Right atrium auricular region (tissue), 2 donors: ENCODE measurements around the gene INPP5B. TPM values are rescaled to one million over a fixed set of nuclear protein-coding genes. Genes with fewer than 3 reads are reported as not detected.

Experiments used
- DNase-seq: peaks from one replicate; pipeline ENCODE4 v3.0.0-alpha.2; 2019; ENCODE audit warnings: low spot score
- H3K27ac ChIP-seq, 2 donors: fragments of 200-600 bp; sonication (generic); 1 replicate in 1 of 2; 2 replicates in 1 of 2; pipeline ENCODE4 v1.5.1; 2016 to 2019
- H3K27me3 ChIP-seq, 2 donors: fragments of 200-600 bp; sonication (generic); one replicate each; pipeline versions ENCODE4 v1.5.1 to v1.6.0; 2017 to 2019
- H3K36me3 ChIP-seq: fragments of 200-600 bp; sonication (generic); one replicate; pipeline ENCODE4 v1.5.1; 2016
- H3K4me1 ChIP-seq, 2 donors: fragments of 200-600 bp; sonication (generic); one replicate each; pipeline versions ENCODE4 v1.5.1 to v1.6.0; 2017 to 2019
- H3K4me3 ChIP-seq, 2 donors: fragments of 200-600 bp; sonication (generic); 1 replicate in 1 of 2; 2 replicates in 1 of 2; pipeline ENCODE4 v1.5.1; 2017 to 2019; ENCODE audit warnings: mild to moderate bottlenecking in 1 of 2, moderate library complexity in 1 of 2
- H3K9me3 ChIP-seq, 2 donors: fragments of 200-600 bp; sonication (generic); one replicate each; pipeline ENCODE4 v1.5.1; 2019
- CTCF ChIP-seq, 2 donors: fragments of 200-600 bp; sonication (generic); IDR thresholded peaks; one replicate each; pipeline ENCODE4 v1.5.1; 2019; ENCODE audit warnings: antibody characterized with exemption in 2 of 2
- total RNA-seq, 2 donors: library from RNA; depleted of rRNA; stranded (reverse); fragments of >200 nt; gene quantifications; one replicate each; pipeline ENCODE4 v1.1.0, GENCODE V29; 2016

The INPP5B gene
- total RNA-seq, 2 donors from 2014 or later: 13.2 to 16.7 TPM

GRCh38 chr1:37951041-37951782 is 4.4 kb upstream of the INPP5B start:
- H3K27ac ChIP-seq: no peak overlapping the region
- no peaks in the 10 kb centered on the region for H3K9me3 ChIP-seq
- DNase-seq: no peak
- peaks cover 0 to 10% of the 10 kb centered on the region in 2 donors for H3K4me1 ChIP-seq
- no peaks in the 10 kb centered on the region for H3K27me3 ChIP-seq
- peaks cover under 1% of the 10 kb centered on the region for H3K36me3 ChIP-seq
- no peak for TF ChIP-seq CTCF (IDR thresholded peaks at IDR 0.05)
- H3K4me3 ChIP-seq: no peak overlapping the region

GRCh38 chr1:37949524-37950152 is 2.8 kb upstream of the INPP5B start:
- no peak overlapping the region for H3K4me3 ChIP-seq
- H3K9me3 ChIP-seq: no peaks in the 10 kb centered on the region
- peaks cover 8% of the 10 kb centered on the region for H3K36me3 ChIP-seq
- H3K27ac ChIP-seq: no peak overlapping the region
- no peak for DNase-seq
- peaks cover 0 to 23% of the 10 kb centered on the region in 2 donors for H3K4me1 ChIP-seq
- no peaks in the 10 kb centered on the region for H3K27me3 ChIP-seq
- TF ChIP-seq CTCF (IDR thresholded peaks at IDR 0.05): no peak

- no peak for DNase-seq
- no peak overlapping the region for H3K4me3 ChIP-seq
- no peaks in the 10 kb centered on the region for H3K9me3 ChIP-seq
- H3K36me3 ChIP-seq: peaks cover 16% of the 10 kb centered on the region
- H3K27ac ChIP-seq: no peak overlapping the region
- no peak for TF ChIP-seq CTCF (IDR thresholded peaks at IDR 0.05)
- H3K27me3 ChIP-seq: no peaks in the 10 kb centered on the region
- H3K4me1 ChIP-seq: peaks cover 0 to 23% of the 10 kb centered on the region in 2 donors
Observed at GRCh38 chr1:37948841-37949240, 2.0 kb upstream of the INPP5B start.

- H3K27ac ChIP-seq: no peak overlapping the region
Observed at GRCh38 chr1:37948166-37948565, 1.3 kb upstream of the INPP5B start.

GRCh38 chr1:37947364-37947763 is 511 bp upstream of the INPP5B start:
- Histone ChIP-seq H3K4me3 (peak overlapping the region; percentile 76 to 87), H3K27ac (peak overlapping the region; percentile 96 to 97)

More at GRCh38 chr1:37948166-37948565, 1.3 kb upstream of the INPP5B start:
- H3K36me3 ChIP-seq: peaks cover 23% of the 10 kb centered on the region
- TF ChIP-seq CTCF (IDR thresholded peaks at IDR 0.05): no peak
- H3K9me3 ChIP-seq: no peaks in the 10 kb centered on the region
- H3K27me3 ChIP-seq: no peaks in the 10 kb centered on the region
- DNase-seq: no peak
- H3K4me1 ChIP-seq: peaks cover 0 to 23% of the 10 kb centered on the region in 2 donors
- H3K4me3 ChIP-seq: no peak overlapping the region

More at GRCh38 chr1:37947364-37947763, 511 bp upstream of the INPP5B start:
- H3K9me3 ChIP-seq: no peaks in the 10 kb centered on the region
- peaks cover 29% of the 10 kb centered on the region for H3K36me3 ChIP-seq
- DNase-seq: no peak
- TF ChIP-seq CTCF (IDR thresholded peaks at IDR 0.05): no peak
- H3K27me3 ChIP-seq: no peaks in the 10 kb centered on the region
- peaks cover 0 to 23% of the 10 kb centered on the region in 2 donors for H3K4me1 ChIP-seq
